ENCODE measurements around the gene ZNF438.
"Not testable (repeated sequence)": the region's sequence is repeated elsewhere in the genome, so short reads cannot be mapped to it uniquely, and the experiment has no call there.

ZNF438 gene

GRCh38 chr10:30911303-30911863 is 120.3 kb downstream of the ZNF438 start:
- H3K79me2 ChIP-seq (ENCODE audit: control insufficient read depth, insufficient read depth, low read length, unreplicated experiment): no peaks in the 10 kb centered on the region
- H3K4me3 ChIP-seq (ENCODE audit: low read depth, low read length): no peak overlapping the region
- no peaks in the 10 kb centered on the region for H3K27me3 ChIP-seq (ENCODE audit: insufficient read depth, low read length)
- H3K4me1 ChIP-seq (ENCODE audit: control insufficient read depth, insufficient read depth, low read length, unreplicated experiment): no peaks in the 10 kb centered on the region
- H3K36me3 ChIP-seq (ENCODE audit: insufficient read depth, low read length): peaks cover 10% of the 10 kb centered on the region
- H2AFZ ChIP-seq (ENCODE audit: low read length, unreplicated experiment): no peak overlapping the region
- H3K27ac ChIP-seq (ENCODE audit: low read depth, low read length): no peak overlapping the region

- Histone ChIP-seq H2AFZ (ENCODE audit: low read length, unreplicated experiment) (no peak overlapping the region), H3K27me3 (ENCODE audit: insufficient read depth, low read length) (no peaks in the 10 kb centered on the region), H3K36me3 (ENCODE audit: insufficient read depth, low read length) (peaks cover 20% of the 10 kb centered on the region)
Observed at GRCh38 chr10:30903397-30904138, 128.1 kb downstream of the ZNF438 start.

GRCh38 chr10:30902621-30903396 is 128.9 kb downstream of the ZNF438 start:
- Histone ChIP-seq H3K27me3 (ENCODE audit: insufficient read depth, low read length) (no peaks in the 10 kb centered on the region), H3K79me2 (ENCODE audit: control insufficient read depth, insufficient read depth, low read length, unreplicated experiment) (no peaks in the 10 kb centered on the region), H2AFZ (ENCODE audit: low read length, unreplicated experiment) (no peak overlapping the region), H3K4me1 (ENCODE audit: control insufficient read depth, insufficient read depth, low read length, unreplicated experiment) (no peaks in the 10 kb centered on the region), H3K27ac (ENCODE audit: low read depth, low read length) (no peak overlapping the region), H3K36me3 (ENCODE audit: insufficient read depth, low read length) (peaks cover 14% of the 10 kb centered on the region), H3K4me3 (ENCODE audit: low read depth, low read length) (no peak overlapping the region)

More at GRCh38 chr10:30903397-30904138, 128.1 kb downstream of the ZNF438 start:
- Histone ChIP-seq H3K4me1 (ENCODE audit: control insufficient read depth, insufficient read depth, low read length, unreplicated experiment) (no peaks in the 10 kb centered on the region), H3K27ac (ENCODE audit: low read depth, low read length) (no peak overlapping the region), H3K4me3 (ENCODE audit: low read depth, low read length) (no peak overlapping the region), H3K79me2 (ENCODE audit: control insufficient read depth, insufficient read depth, low read length, unreplicated experiment) (no peaks in the 10 kb centered on the region)

- peaks cover 10% of the 10 kb centered on the region; the same call in 1 of the 2 replicates for H3K36me3 ChIP-seq (ENCODE audit: insufficient read depth, low read length)
- not testable (repeated sequence) for H3K27me3 ChIP-seq (ENCODE audit: insufficient read depth, low read length); H3K4me3 ChIP-seq (ENCODE audit: low read depth, low read length); H3K79me2 ChIP-seq (ENCODE audit: control insufficient read depth, insufficient read depth, low read length, unreplicated experiment); H3K27ac ChIP-seq (ENCODE audit: low read depth, low read length); H3K4me1 ChIP-seq (ENCODE audit: control insufficient read depth, insufficient read depth, low read length, unreplicated experiment); H2AFZ ChIP-seq (ENCODE audit: low read length, unreplicated experiment)
Observed at GRCh38 chr10:30901487-30901886, 130.2 kb downstream of the ZNF438 start.

GRCh38 chr10:30898964-30899363 is 132.7 kb downstream of the ZNF438 start:
- no peaks in the 10 kb centered on the region for H3K27me3 ChIP-seq (ENCODE audit: insufficient read depth, low read length)
- H3K79me2 ChIP-seq (ENCODE audit: control insufficient read depth, insufficient read depth, low read length, unreplicated experiment): no peaks in the 10 kb centered on the region
- no peaks in the 10 kb centered on the region for H3K4me1 ChIP-seq (ENCODE audit: control insufficient read depth, insufficient read depth, low read length, unreplicated experiment)
- no peaks in the 10 kb centered on the region for H3K36me3 ChIP-seq (ENCODE audit: insufficient read depth, low read length)
- H3K4me3 ChIP-seq (ENCODE audit: low read depth, low read length): no peak overlapping the region
- H3K27ac ChIP-seq (ENCODE audit: low read depth, low read length): no peak overlapping the region
- no peak overlapping the region for H2AFZ ChIP-seq (ENCODE audit: low read length, unreplicated experiment)

GRCh38 chr10:30897547-30897946 is 134.1 kb downstream of the ZNF438 start:
- H3K4me1 ChIP-seq (ENCODE audit: control insufficient read depth, insufficient read depth, low read length, unreplicated experiment): peaks cover 9% of the 10 kb centered on the region
- no peak overlapping the region for H2AFZ ChIP-seq (ENCODE audit: low read length, unreplicated experiment)
- H3K27me3 ChIP-seq (ENCODE audit: insufficient read depth, low read length): no peaks in the 10 kb centered on the region
- H3K79me2 ChIP-seq (ENCODE audit: control insufficient read depth, insufficient read depth, low read length, unreplicated experiment): no peaks in the 10 kb centered on the region
- no peaks in the 10 kb centered on the region for H3K36me3 ChIP-seq (ENCODE audit: insufficient read depth, low read length)
- H3K27ac ChIP-seq (ENCODE audit: low read depth, low read length): no peak overlapping the region
- H3K4me3 ChIP-seq (ENCODE audit: low read depth, low read length): no peak overlapping the region

- Histone ChIP-seq H3K4me1 (ENCODE audit: control insufficient read depth, insufficient read depth, low read length, unreplicated experiment) (peaks cover 9% of the 10 kb centered on the region), H3K79me2 (ENCODE audit: control insufficient read depth, insufficient read depth, low read length, unreplicated experiment) (no peaks in the 10 kb centered on the region), H3K27me3 (ENCODE audit: insufficient read depth, low read length) (no peaks in the 10 kb centered on the region), H3K36me3 (ENCODE audit: insufficient read depth, low read length) (no peaks in the 10 kb centered on the region), H3K4me3 (ENCODE audit: low read depth, low read length) (no peak overlapping the region), H2AFZ (ENCODE audit: low read length, unreplicated experiment) (no peak overlapping the region), H3K27ac (ENCODE audit: low read depth, low read length) (no peak overlapping the region)
Observed at GRCh38 chr10:30897048-30897447, 134.6 kb downstream of the ZNF438 start.

GRCh38 chr10:30894221-30894620 is 137.4 kb downstream of the ZNF438 start:
- H3K36me3 ChIP-seq (ENCODE audit: insufficient read depth, low read length): no peaks in the 10 kb centered on the region
- H3K79me2 ChIP-seq (ENCODE audit: control insufficient read depth, insufficient read depth, low read length, unreplicated experiment): no peaks in the 10 kb centered on the region
- no peak overlapping the region for H2AFZ ChIP-seq (ENCODE audit: low read length, unreplicated experiment)

GRCh38 chr10:30893208-30893607 is 138.5 kb downstream of the ZNF438 start:
- H3K79me2 ChIP-seq (ENCODE audit: control insufficient read depth, insufficient read depth, low read length, unreplicated experiment): no peaks in the 10 kb centered on the region
- no peaks in the 10 kb centered on the region for H3K36me3 ChIP-seq (ENCODE audit: insufficient read depth, low read length)
- no peaks in the 10 kb centered on the region for H3K27me3 ChIP-seq (ENCODE audit: insufficient read depth, low read length)
- no peak overlapping the region for H3K27ac ChIP-seq (ENCODE audit: low read depth, low read length)
- H3K4me1 ChIP-seq (ENCODE audit: control insufficient read depth, insufficient read depth, low read length, unreplicated experiment): peaks cover 9% of the 10 kb centered on the region
- H3K4me3 ChIP-seq (ENCODE audit: low read depth, low read length): no peak overlapping the region
- H2AFZ ChIP-seq (ENCODE audit: low read length, unreplicated experiment): no peak overlapping the region

More at GRCh38 chr10:30894221-30894620, 137.4 kb downstream of the ZNF438 start:
- H3K4me1 ChIP-seq (ENCODE audit: control insufficient read depth, insufficient read depth, low read length, unreplicated experiment): peaks cover 9% of the 10 kb centered on the region
- no peaks in the 10 kb centered on the region for H3K27me3 ChIP-seq (ENCODE audit: insufficient read depth, low read length)
- H3K4me3 ChIP-seq (ENCODE audit: low read depth, low read length): no peak overlapping the region
- H3K27ac ChIP-seq (ENCODE audit: low read depth, low read length): no peak overlapping the region

GRCh38 chr10:30887839-30888238 is 143.8 kb downstream of the ZNF438 start:
- peaks cover under 1% of the 10 kb centered on the region for H3K4me1 ChIP-seq (ENCODE audit: control insufficient read depth, insufficient read depth, low read length, unreplicated experiment)
- no peaks in the 10 kb centered on the region for H3K79me2 ChIP-seq (ENCODE audit: control insufficient read depth, insufficient read depth, low read length, unreplicated experiment)

More at GRCh38 chr10:30887839-30888238, 143.8 kb downstream of the ZNF438 start:
- Histone ChIP-seq H3K27ac (ENCODE audit: low read depth, low read length) (no peak overlapping the region), H3K27me3 (ENCODE audit: insufficient read depth, low read length) (no peaks in the 10 kb centered on the region), H3K4me3 (ENCODE audit: low read depth, low read length) (no peak overlapping the region), H3K36me3 (ENCODE audit: insufficient read depth, low read length) (no peaks in the 10 kb centered on the region), H2AFZ (ENCODE audit: low read length, unreplicated experiment) (no peak overlapping the region)
